Osteocyte (in vitro differentiated cells): ENCODE results near the gene SIGLEC7. TPM values are rescaled to one million over a fixed set of nuclear protein-coding genes. Genes with fewer than 3 reads are reported as not detected.

Experiments used
- DNase-seq: peaks from one replicate; pipeline ENCODE4 v3.0.0; 2021; ENCODE audit warnings: mixed read lengths; ENCODE audit not compliant: unreplicated experiment; ENCODE audit errors: extremely low spot score
- H3K27ac Mint-ChIP-seq: one replicate; pipeline ENCODE4 v1.8.0; 2021; ENCODE audit warnings: mild to moderate bottlenecking, mixed read lengths; ENCODE audit not compliant: unreplicated experiment
- H3K27me3 Mint-ChIP-seq: one replicate; pipeline ENCODE4 v1.8.0; 2021; ENCODE audit warnings: mixed read lengths; ENCODE audit not compliant: unreplicated experiment
- H3K36me3 Mint-ChIP-seq: one replicate; pipeline ENCODE4 v1.8.0; 2021; ENCODE audit warnings: mixed read lengths; ENCODE audit not compliant: unreplicated experiment
- H3K4me1 Mint-ChIP-seq: one replicate; pipeline ENCODE4 v1.8.0; 2021; ENCODE audit warnings: mixed read lengths; ENCODE audit not compliant: unreplicated experiment
- H3K4me3 Mint-ChIP-seq: one replicate; pipeline ENCODE4 v1.8.0; 2021; ENCODE audit warnings: mild to moderate bottlenecking, moderate library complexity, mixed read lengths; ENCODE audit not compliant: unreplicated experiment
- H3K9me3 Mint-ChIP-seq: one replicate; pipeline ENCODE4 v1.8.0; 2021; ENCODE audit warnings: mixed read lengths; ENCODE audit not compliant: unreplicated experiment
- total RNA-seq: library from RNA; stranded (reverse); gene quantifications from 2 replicates; pipeline ENCODE4 v1.2.1, GENCODE V29; 2021
- TF ChIP-seq, protein P1 (sequence below): fragments of 200-600 bp; sonication (generic); IDR thresholded peaks from 2 replicates; pipeline ENCODE4 v1.5.0; 2021; ENCODE audit warnings: antibody characterized with exemption, mild to moderate bottlenecking, moderate library complexity

The SIGLEC7 gene
- total RNA-seq, 1 donor from 2014 or later, result not detected

- H3K27me3 Mint-ChIP-seq, result no peaks in the 10 kb centered on the region
- H3K27ac Mint-ChIP-seq, result no peak overlapping the region
- TF ChIP-seq, protein P1, sequence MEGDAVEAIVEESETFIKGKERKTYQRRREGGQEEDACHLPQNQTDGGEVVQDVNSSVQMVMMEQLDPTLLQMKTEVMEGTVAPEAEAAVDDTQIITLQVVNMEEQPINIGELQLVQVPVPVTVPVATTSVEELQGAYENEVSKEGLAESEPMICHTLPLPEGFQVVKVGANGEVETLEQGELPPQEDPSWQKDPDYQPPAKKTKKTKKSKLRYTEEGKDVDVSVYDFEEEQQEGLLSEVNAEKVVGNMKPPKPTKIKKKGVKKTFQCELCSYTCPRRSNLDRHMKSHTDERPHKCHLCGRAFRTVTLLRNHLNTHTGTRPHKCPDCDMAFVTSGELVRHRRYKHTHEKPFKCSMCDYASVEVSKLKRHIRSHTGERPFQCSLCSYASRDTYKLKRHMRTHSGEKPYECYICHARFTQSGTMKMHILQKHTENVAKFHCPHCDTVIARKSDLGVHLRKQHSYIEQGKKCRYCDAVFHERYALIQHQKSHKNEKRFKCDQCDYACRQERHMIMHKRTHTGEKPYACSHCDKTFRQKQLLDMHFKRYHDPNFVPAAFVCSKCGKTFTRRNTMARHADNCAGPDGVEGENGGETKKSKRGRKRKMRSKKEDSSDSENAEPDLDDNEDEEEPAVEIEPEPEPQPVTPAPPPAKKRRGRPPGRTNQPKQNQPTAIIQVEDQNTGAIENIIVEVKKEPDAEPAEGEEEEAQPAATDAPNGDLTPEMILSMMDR, result no peak
- no peaks in the 10 kb centered on the region for H3K36me3 Mint-ChIP-seq
- H3K4me1 Mint-ChIP-seq, result no peaks in the 10 kb centered on the region
- no peak overlapping the region for H3K4me3 Mint-ChIP-seq
- H3K9me3 Mint-ChIP-seq, result peaks cover 10% of the 10 kb centered on the region
- DNase-seq, result no peak
Measured at GRCh38 chr19:51150627-51151026, 8.5 kb downstream of the SIGLEC7 start.

GRCh38 chr19:51156710-51157109, 14.6 kb downstream of the SIGLEC7 start:
- Mint-ChIP-seq H3K9me3 (no peaks in the 10 kb centered on the region), H3K36me3 (no peaks in the 10 kb centered on the region), H3K27ac (no peak overlapping the region), H3K4me3 (no peak overlapping the region), H3K4me1 (no peaks in the 10 kb centered on the region), H3K27me3 (no peaks in the 10 kb centered on the region)
- peak; percentile 53 for DNase-seq
- TF ChIP-seq, protein P1, result no peak

DNA sequence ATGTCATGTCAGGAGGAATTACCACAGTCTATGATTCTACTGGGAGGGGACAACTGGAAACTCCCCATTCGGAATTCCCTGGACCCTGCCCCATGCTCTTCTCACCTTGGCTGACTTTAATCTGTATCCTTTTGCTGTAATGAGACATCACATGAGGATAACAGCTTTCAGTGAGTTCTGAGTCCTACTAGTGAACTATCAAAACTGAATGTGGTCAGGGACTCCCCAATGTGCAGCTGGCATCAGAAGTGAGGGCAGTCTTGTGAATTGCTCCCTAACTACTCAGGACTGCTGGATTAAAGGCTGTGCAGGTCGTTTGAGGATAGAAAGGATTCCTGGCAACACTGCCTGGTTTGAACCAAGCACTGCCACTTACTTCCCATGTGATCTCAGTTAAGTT, 15.2 kb downstream of the SIGLEC7 start:
- peak; percentile 34 for DNase-seq
- Mint-ChIP-seq H3K27ac (no peak overlapping the region), H3K27me3 (no peaks in the 10 kb centered on the region), H3K9me3 (no peaks in the 10 kb centered on the region), H3K36me3 (no peaks in the 10 kb centered on the region), H3K4me1 (no peaks in the 10 kb centered on the region), H3K4me3 (no peak overlapping the region)
- TF ChIP-seq, protein P1, result no peak

DNA sequence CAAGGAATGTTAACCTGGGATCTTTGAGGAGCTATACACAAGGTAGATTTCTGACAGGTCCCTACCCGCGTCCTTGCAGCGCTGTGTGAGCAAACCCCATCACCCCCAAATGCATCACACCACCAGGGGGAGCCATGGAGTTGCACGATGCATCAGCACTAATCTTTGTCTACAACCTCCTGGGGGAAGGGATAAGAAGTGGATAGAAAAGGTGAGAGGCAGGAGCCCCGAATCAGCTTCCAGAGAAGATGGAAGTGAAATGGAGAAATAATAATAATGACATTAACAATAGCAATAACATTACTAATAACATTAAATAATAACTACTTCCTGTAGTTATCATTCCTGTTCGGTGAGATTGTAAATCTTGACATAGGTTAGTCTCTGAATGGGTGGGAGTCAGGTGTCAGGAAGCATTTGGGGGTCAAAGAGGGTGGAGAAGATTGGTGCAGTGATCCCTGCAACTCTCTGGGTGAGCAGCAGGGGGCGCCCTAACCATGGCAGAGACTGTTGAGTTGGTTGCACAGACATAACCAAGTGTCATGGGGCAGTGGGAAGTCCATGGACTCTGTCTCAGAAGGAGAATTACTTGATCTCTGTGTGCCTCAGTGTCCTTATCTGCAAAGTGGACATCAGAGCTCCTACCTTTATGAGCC, 16.5 kb downstream of the SIGLEC7 start:
- no peak for DNase-seq
- Mint-ChIP-seq H3K9me3 (no peaks in the 10 kb centered on the region), H3K27me3 (peaks cover 3% of the 10 kb centered on the region), H3K4me3 (no peak overlapping the region), H3K4me1 (no peaks in the 10 kb centered on the region), H3K36me3 (no peaks in the 10 kb centered on the region), H3K27ac (no peak overlapping the region)
- TF ChIP-seq, protein P1, result peak; percentile 48

DNA sequence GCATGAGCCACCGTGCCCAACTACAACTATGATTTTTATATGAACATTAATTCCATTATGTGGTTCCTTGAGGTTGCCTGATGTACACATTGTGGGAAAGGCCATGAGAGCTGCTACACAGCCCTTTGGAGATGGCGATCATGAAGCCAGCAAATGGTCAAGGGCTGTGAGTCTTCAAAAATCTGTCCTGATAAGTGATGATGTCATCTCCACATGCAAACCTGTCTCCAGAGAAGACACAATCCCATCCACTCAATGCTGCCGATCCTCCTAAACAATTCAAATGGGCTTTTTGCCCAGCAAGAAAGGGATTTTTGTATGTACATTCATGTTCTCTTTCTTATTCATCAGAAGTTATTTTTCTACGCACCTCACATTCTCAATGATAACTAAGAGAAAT, 17.6 kb downstream of the SIGLEC7 start:
- Mint-ChIP-seq H3K27ac (no peak overlapping the region), H3K36me3 (no peaks in the 10 kb centered on the region), H3K4me3 (no peak overlapping the region), H3K9me3 (no peaks in the 10 kb centered on the region), H3K4me1 (no peaks in the 10 kb centered on the region), H3K27me3 (peaks cover 3% of the 10 kb centered on the region)
- DNase-seq, result no peak
- TF ChIP-seq, protein P1, result no peak
